GM23338 (cell line): ENCODE data around the gene RSPRY1. TPM values are rescaled to one million over a fixed set of nuclear protein-coding genes. Genes with fewer than 3 reads are reported as not detected.

Experiments
- ATAC-seq: fragments of 200-7000 bp; cut with Tn5 transposase; 3 replicates; pipeline ENCODE4 v1.9.1; 2020
- DNase-seq: peaks from one replicate; pipeline ENCODE4 v3.0.0-alpha.2; 2015; ENCODE audit warnings: low spot score
- H2AFZ ChIP-seq: fragments of 200-600 bp; sonication (generic); 2 replicates; pipeline ENCODE4 v1.8.0; 2016; ENCODE audit warnings: antibody characterized with exemption, mild to moderate bottlenecking, moderate library complexity
- H3F3A ChIP-seq: fragments of 200-600 bp; sonication (generic); replicated peaks from 2 replicates; pipeline ENCODE4 v1.8.0; 2017; ENCODE audit warnings: antibody characterized with exemption, mixed run types, low read depth
- H3K27ac ChIP-seq: fragments of 200-600 bp; sonication (generic); 2 replicates; pipeline ENCODE4 v1.6.1; 2016; ENCODE audit warnings: low read depth
- H3K27me3 ChIP-seq: fragments of 200-600 bp; sonication (generic); 2 replicates; pipeline ENCODE4 v1.8.0; 2016; ENCODE audit warnings: mild to moderate bottlenecking, mixed run types, moderate library complexity; ENCODE audit not compliant: insufficient read depth
- H3K36me3 ChIP-seq: fragments of 200-600 bp; sonication (generic); 2 replicates; pipeline ENCODE4 v1.8.0; 2016; ENCODE audit warnings: mild to moderate bottlenecking; ENCODE audit not compliant: insufficient read depth
- H3K4me1 ChIP-seq: fragments of 200-600 bp; sonication (generic); 2 replicates; pipeline ENCODE4 v1.8.0; 2016; ENCODE audit warnings: mild to moderate bottlenecking, moderate library complexity; ENCODE audit not compliant: insufficient read depth
- H3K4me2 ChIP-seq: fragments of 200-600 bp; sonication (generic); 2 replicates; pipeline ENCODE4 v1.7.1; 2017; ENCODE audit warnings: mixed run types
- H3K4me3 ChIP-seq: fragments of 200-600 bp; sonication (generic); 2 replicates; pipeline ENCODE4 v1.6.1; 2016; ENCODE audit warnings: mixed run types
- H3K79me2 ChIP-seq: fragments of 200-600 bp; sonication (generic); replicated peaks from 2 replicates; pipeline ENCODE4 v1.8.0; 2017; ENCODE audit warnings: mild to moderate bottlenecking; ENCODE audit not compliant: insufficient read depth
- H3K9me2 ChIP-seq: fragments of 200-600 bp; sonication (generic); 2 replicates; pipeline ENCODE4 v1.8.0; 2017; ENCODE audit not compliant: insufficient read depth
- H4K20me1 ChIP-seq: fragments of 200-600 bp; sonication (generic); replicated peaks from 2 replicates; pipeline ENCODE4 v1.8.0; 2017; ENCODE audit warnings: mild to moderate bottlenecking; ENCODE audit not compliant: insufficient read depth
- H3K27ac Mint-ChIP-seq: 2 replicates; pipeline ENCODE4 v1.8.0; 2020; ENCODE audit warnings: inconsistent platforms, mild to moderate bottlenecking, moderate library complexity, mixed read lengths
- H3K27me3 Mint-ChIP-seq: 3 replicates; pipeline ENCODE4 v1.8.0; 2022; ENCODE audit warnings: low read depth, mild to moderate bottlenecking, moderate library complexity, mixed read lengths, inconsistent platforms; ENCODE audit not compliant: insufficient read depth, poor library complexity
- H3K36me3 Mint-ChIP-seq: 3 replicates; pipeline ENCODE4 v1.8.0; 2021; ENCODE audit warnings: low read depth, mild to moderate bottlenecking, inconsistent platforms, moderate library complexity, mixed read lengths
- H3K4me1 Mint-ChIP-seq: 3 replicates; pipeline ENCODE4 v1.8.0; 2020; ENCODE audit warnings: mild to moderate bottlenecking, inconsistent platforms, mixed read lengths
- H3K4me3 Mint-ChIP-seq: 3 replicates; pipeline ENCODE4 v1.8.0; 2021; ENCODE audit warnings: moderate library complexity, mild to moderate bottlenecking, inconsistent platforms, mixed read lengths
- H3K9me3 Mint-ChIP-seq: 3 replicates; pipeline ENCODE4 v1.8.0; 2020; ENCODE audit warnings: moderate library complexity, mild to moderate bottlenecking, inconsistent platforms, mixed read lengths
- CREB1 ChIP-seq: fragments of 250-450 bp; sonication (Bioruptor Pico); IDR thresholded peaks from 2 replicates; pipeline ENCODE4 v1.5.0; 2020; ENCODE audit warnings: low read depth, mild to moderate bottlenecking, moderate library complexity
- JUNB ChIP-seq: IDR thresholded peaks from one replicate; pipeline ENCODE4 v1.6.1; 2016; ENCODE audit warnings: antibody characterized with exemption; ENCODE audit not compliant: unreplicated experiment
- STAT1 ChIP-seq: IDR thresholded peaks from one replicate; pipeline ENCODE4 v1.6.1; 2016; ENCODE audit warnings: antibody characterized with exemption; ENCODE audit not compliant: unreplicated experiment
- ZNF331 ChIP-seq: fragments of 250-450 bp; sonication (Bioruptor Pico); IDR thresholded peaks from 2 replicates; pipeline ENCODE4 v1.5.0; 2020; ENCODE audit warnings: low read depth, mild to moderate bottlenecking, moderate library complexity
- polyA plus RNA-seq: library from polyadenylated mRNA; unstranded; fragments of >200 nt; fragmentation: Nextera tagmentation; extraction: Ambion mirVana; gene quantifications from 2 replicates; pipeline ENCODE4 v1.2.1, GENCODE V29; 2016
- total RNA-seq: library from RNA; depleted of rRNA; stranded (reverse); fragments of >200 nt; shearing (Covaris generic); gene quantifications from 2 replicates; pipeline ENCODE4 v1.2.3, GENCODE V29; 2014
- TF ChIP-seq, protein P1 (sequence below): fragments of 250-450 bp; sonication (Bioruptor Pico); IDR thresholded peaks from 2 replicates; pipeline ENCODE4 v1.5.0; 2020; ENCODE audit warnings: mild to moderate bottlenecking, moderate library complexity

RSPRY1 gene
- total and polyA plus RNA-seq, 2 experiments from 2014 or later = 25.8 to 35.9 TPM

DNA sequence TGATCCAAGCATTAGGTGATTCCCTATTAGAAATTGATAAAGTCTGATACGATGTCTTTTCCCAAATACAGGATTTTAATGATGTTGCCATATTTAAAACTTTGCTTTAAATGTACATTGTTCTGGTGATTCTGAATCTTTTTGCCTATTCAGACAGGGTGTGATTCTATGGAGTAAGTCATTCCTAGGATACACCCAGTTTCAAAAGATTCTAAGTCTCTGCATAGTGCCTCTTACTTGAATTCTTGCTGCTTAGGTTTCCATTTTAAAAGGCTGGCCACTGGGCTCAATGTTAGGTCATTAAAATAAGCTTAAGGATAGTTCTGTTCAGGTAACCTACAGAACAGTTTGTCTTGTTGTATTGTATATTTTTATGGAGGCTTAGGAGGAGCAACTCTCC, 36.9 kb downstream of the RSPRY1 start:
- Mint-ChIP-seq H3K4me3 (no peak overlapping the region), H3K27me3 (no peaks in the 10 kb centered on the region), H3K4me1 (no peaks in the 10 kb centered on the region), H3K27ac (no peak overlapping the region), H3K36me3 (peaks cover 47% of the 10 kb centered on the region), H3K9me3 (no peaks in the 10 kb centered on the region)
- Histone ChIP-seq H3K4me2 (no peak overlapping the region), H3K27ac (no peak overlapping the region), H3K79me2 (no peaks in the 10 kb centered on the region), H3K27me3 (no peaks in the 10 kb centered on the region), H4K20me1 (no peaks in the 10 kb centered on the region), H3K36me3 (peaks cover 20% of the 10 kb centered on the region; the same call in 1 of the 2 replicates), H3K9me2 (no peaks in the 10 kb centered on the region), H3K4me1 (no peaks in the 10 kb centered on the region), H3K4me3 (no peak overlapping the region), H2AFZ (no peak overlapping the region), H3F3A (no peaks in the 10 kb centered on the region)
- no peak for ATAC-seq
- no peak for DNase-seq
- TF ChIP-seq JUNB (no peak), CREB1 (CRISPR knock-in tag) (no peak)

DNA sequence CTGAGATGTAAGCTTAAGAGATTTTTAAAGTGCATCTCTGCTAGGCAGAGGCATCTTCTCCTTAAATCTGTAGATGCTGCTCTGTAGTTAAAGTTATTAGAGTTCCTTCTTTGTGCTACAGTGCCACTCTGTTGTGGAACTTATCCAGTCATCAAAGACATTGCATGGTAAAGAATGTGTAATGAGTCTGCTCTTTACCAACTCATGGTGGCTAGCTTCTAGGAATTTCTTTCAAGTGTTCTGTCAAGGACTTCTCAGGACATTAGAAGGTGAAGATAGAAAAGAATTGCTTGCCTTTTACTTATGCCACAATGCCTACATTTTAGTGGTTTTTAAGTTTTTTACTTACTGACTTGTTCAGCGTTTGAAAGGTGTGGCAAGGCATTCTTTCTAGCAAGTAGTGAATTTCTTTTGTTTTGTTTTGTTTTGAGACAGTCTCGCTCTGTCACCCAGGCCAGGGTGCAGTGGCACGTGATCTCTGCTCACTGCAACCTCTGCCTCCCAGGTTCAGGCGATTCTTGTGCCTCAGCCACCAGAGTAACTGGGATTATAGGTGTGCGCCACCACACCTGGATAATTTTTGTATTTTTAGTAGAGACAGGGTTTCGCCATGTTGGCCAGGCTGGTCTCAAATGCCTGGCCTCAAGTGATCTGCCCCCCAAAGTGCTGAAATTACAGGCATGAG, 38.7 kb downstream of the RSPRY1 start:
- ATAC-seq (no peak), DNase-seq (no peak)
- H3K27ac Mint-ChIP-seq = no peak overlapping the region
- Histone ChIP-seq H3K4me2 (no peak overlapping the region), H3K79me2 (no peaks in the 10 kb centered on the region), H2AFZ (no peak overlapping the region), H3K27me3 (no peaks in the 10 kb centered on the region), H3K9me2 (no peaks in the 10 kb centered on the region), H3K4me1 (no peaks in the 10 kb centered on the region), H4K20me1 (0 out of 2 replicates have a peak, but pooled peaks cover 6% of the 10 kb centered on the region), H3K27ac (no peak overlapping the region), H3K4me3 (no peak overlapping the region), H3F3A (no peaks in the 10 kb centered on the region), H3K36me3 (peaks cover 15% of the 10 kb centered on the region; the same call in 1 of the 2 replicates)
- H3K4me3 Mint-ChIP-seq = no peak overlapping the region
- H3K4me1 Mint-ChIP-seq = no peaks in the 10 kb centered on the region
- no peaks in the 10 kb centered on the region for H3K27me3 Mint-ChIP-seq
- H3K36me3 Mint-ChIP-seq = peaks cover 35% of the 10 kb centered on the region
- TF ChIP-seq, protein P1, sequence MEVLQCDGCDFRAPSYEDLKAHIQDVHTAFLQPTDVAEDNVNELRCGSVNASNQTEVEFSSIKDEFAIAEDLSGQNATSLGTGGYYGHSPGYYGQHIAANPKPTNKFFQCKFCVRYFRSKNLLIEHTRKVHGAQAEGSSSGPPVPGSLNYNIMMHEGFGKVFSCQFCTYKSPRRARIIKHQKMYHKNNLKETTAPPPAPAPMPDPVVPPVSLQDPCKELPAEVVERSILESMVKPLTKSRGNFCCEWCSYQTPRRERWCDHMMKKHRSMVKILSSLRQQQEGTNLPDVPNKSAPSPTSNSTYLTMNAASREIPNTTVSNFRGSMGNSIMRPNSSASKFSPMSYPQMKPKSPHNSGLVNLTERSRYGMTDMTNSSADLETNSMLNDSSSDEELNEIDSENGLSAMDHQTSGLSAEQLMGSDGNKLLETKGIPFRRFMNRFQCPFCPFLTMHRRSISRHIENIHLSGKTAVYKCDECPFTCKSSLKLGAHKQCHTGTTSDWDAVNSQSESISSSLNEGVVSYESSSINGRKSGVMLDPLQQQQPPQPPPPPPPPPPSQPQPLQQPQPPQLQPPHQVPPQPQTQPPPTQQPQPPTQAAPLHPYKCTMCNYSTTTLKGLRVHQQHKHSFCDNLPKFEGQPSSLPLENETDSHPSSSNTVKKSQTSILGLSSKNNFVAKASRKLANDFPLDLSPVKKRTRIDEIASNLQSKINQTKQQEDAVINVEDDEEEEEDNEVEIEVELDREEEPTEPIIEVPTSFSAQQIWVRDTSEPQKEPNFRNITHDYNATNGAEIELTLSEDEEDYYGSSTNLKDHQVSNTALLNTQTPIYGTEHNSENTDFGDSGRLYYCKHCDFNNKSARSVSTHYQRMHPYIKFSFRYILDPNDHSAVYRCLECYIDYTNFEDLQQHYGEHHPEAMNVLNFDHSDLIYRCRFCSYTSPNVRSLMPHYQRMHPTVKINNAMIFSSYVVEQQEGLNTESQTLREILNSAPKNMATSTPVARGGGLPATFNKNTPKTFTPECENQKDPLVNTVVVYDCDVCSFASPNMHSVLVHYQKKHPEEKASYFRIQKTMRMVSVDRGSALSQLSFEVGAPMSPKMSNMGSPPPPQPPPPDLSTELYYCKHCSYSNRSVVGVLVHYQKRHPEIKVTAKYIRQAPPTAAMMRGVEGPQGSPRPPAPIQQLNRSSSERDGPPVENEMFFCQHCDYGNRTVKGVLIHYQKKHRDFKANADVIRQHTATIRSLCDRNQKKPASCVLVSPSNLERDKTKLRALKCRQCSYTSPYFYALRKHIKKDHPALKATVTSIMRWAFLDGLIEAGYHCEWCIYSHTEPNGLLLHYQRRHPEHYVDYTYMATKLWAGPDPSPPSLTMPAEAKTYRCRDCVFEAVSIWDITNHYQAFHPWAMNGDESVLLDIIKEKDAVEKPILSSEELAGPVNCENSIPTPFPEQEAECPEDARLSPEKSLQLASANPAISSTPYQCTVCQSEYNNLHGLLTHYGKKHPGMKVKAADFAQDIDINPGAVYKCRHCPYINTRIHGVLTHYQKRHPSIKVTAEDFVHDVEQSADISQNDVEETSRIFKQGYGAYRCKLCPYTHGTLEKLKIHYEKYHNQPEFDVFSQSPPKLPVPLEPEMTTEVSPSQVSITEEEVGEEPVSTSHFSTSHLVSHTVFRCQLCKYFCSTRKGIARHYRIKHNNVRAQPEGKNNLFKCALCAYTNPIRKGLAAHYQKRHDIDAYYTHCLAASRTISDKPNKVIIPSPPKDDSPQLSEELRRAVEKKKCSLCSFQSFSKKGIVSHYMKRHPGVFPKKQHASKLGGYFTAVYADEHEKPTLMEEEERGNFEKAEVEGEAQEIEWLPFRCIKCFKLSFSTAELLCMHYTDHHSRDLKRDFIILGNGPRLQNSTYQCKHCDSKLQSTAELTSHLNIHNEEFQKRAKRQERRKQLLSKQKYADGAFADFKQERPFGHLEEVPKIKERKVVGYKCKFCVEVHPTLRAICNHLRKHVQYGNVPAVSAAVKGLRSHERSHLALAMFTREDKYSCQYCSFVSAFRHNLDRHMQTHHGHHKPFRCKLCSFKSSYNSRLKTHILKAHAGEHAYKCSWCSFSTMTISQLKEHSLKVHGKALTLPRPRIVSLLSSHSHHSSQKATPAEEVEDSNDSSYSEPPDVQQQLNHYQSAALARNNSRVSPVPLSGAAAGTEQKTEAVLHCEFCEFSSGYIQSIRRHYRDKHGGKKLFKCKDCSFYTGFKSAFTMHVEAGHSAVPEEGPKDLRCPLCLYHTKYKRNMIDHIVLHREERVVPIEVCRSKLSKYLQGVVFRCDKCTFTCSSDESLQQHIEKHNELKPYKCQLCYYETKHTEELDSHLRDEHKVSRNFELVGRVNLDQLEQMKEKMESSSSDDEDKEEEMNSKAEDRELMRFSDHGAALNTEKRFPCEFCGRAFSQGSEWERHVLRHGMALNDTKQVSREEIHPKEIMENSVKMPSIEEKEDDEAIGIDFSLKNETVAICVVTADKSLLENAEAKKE (CRISPR knock-in tag) = no peak
- no peak for TF ChIP-seq STAT1
- TF ChIP-seq CREB1 (CRISPR knock-in tag) = no peak
- TF ChIP-seq ZNF331 = no peak
- H3K9me3 Mint-ChIP-seq = no peaks in the 10 kb centered on the region
